ENCODE measurements around the gene MUC15. TPM values are rescaled to one million over a fixed set of nuclear protein-coding genes. Genes with fewer than 3 reads are reported as not detected.

MUC15 gene
- polyA plus RNA-seq, 1 of the 3 experiments (the other 2 are of a cell fraction): not detected

DNA sequence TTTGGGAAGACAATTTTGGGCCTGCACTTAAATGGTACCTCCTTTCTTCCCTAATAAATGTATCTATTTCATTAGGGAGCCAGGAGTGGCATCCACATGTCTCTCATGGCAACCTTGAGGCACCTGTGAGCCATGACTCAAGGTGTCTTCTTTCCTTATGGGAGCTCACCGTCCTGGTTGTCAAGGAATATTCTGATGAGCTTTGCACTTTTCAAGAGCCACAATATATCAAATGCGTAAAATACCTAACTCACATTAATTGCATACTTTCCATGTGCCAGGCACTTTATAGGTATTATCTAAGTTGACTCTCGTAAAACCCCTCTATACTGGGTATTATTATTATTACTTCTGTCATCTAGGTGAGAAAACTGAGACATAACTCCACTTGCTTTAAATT is 32.5 kb downstream of the MUC15 start:
- H3F3A ChIP-seq (replicated peaks; ENCODE audit: insufficient read depth): no peaks in the 10 kb centered on the region
- no peaks in the 10 kb centered on the region for H4K20me1 ChIP-seq (ENCODE audit: insufficient read depth)
- 75% methylated on average over 3 of the region's 3 CpGs for WGBS (ENCODE audit: low lambda C conversion rate)
- H3K79me2 ChIP-seq (ENCODE audit: insufficient read depth): no peaks in the 10 kb centered on the region
- H3K4me2 ChIP-seq: no peak overlapping the region
- H3K36me3 ChIP-seq (replicated peaks in 1 of 2; ENCODE audit: control insufficient read depth in 1 of 2, insufficient read depth in 2 of 2, low read length in 1 of 2): no peaks in the 10 kb centered on the region
- H3K27ac ChIP-seq (ENCODE audit: low read depth in 2 of 2, low read length in 1 of 2): no peak overlapping the region
- no peaks in the 10 kb centered on the region for H3K27me3 ChIP-seq (ENCODE audit: insufficient read depth)
- H2AFZ ChIP-seq (ENCODE audit: low read depth): no peak overlapping the region
- no peak overlapping the region for H3K4me3 ChIP-seq (ENCODE audit: low read depth in 2 of 2, low read length in 1 of 2)
- peaks cover 0 to 5% of the 10 kb centered on the region in 2 experiments; a peak in 2 of 4 replicates for H3K4me1 ChIP-seq (ENCODE audit: control insufficient read depth in 1 of 2, insufficient read depth in 2 of 2, low read depth in 1 of 2, low read length in 1 of 2)
- no peak overlapping the region for H3K9ac ChIP-seq
- H3K9me2 ChIP-seq: no peaks in the 10 kb centered on the region
- no peaks in the 10 kb centered on the region for H3K9me3 ChIP-seq
- no peak for DNase-seq
- ChIA-PET CTCF (interaction anchor here (1.0 to 1.1 kb wide), 3 partner anchors 9 to 68 kb away, joined by 3 read pairs; no protein-coding TSS in a partner anchor), POLR2A (no interaction called here)
- TF ChIP-seq ELF1 (IDR thresholded peaks at IDR 0.05) (no peak), TEAD4 (IDR thresholded peaks at IDR 0.05; ENCODE audit: borderline replicate concordance, insufficient read depth) (no peak), EZH2phosphoT487 (IDR thresholded peaks at IDR 0.05; ENCODE audit: borderline replicate concordance, low read depth) (no peak), TCF12 (IDR thresholded peaks at IDR 0.05) (no peak), CHD2 (IDR thresholded peaks at IDR 0.05; ENCODE audit: low read length, partially characterized antibody) (no peak), SMC3 (IDR thresholded peaks at IDR 0.05; ENCODE audit: low read depth, low read length) (no peak), JUND (IDR thresholded peaks at IDR 0.05) (no peak)
- TF ChIP-seq, protein P1, sequence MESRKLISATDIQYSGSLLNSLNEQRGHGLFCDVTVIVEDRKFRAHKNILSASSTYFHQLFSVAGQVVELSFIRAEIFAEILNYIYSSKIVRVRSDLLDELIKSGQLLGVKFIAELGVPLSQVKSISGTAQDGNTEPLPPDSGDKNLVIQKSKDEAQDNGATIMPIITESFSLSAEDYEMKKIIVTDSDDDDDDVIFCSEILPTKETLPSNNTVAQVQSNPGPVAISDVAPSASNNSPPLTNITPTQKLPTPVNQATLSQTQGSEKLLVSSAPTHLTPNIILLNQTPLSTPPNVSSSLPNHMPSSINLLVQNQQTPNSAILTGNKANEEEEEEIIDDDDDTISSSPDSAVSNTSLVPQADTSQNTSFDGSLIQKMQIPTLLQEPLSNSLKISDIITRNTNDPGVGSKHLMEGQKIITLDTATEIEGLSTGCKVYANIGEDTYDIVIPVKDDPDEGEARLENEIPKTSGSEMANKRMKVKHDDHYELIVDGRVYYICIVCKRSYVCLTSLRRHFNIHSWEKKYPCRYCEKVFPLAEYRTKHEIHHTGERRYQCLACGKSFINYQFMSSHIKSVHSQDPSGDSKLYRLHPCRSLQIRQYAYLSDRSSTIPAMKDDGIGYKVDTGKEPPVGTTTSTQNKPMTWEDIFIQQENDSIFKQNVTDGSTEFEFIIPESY (IDR thresholded peaks at IDR 0.05; ENCODE audit: borderline replicate concordance, low read depth): no peak
- TF ChIP-seq, protein P2, sequence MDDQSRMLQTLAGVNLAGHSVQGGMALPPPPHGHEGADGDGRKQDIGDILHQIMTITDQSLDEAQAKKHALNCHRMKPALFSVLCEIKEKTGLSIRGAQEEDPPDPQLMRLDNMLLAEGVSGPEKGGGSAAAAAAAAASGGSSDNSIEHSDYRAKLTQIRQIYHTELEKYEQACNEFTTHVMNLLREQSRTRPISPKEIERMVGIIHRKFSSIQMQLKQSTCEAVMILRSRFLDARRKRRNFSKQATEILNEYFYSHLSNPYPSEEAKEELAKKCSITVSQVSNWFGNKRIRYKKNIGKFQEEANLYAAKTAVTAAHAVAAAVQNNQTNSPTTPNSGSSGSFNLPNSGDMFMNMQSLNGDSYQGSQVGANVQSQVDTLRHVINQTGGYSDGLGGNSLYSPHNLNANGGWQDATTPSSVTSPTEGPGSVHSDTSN (IDR thresholded peaks at IDR 0.05): no peak
- TF ChIP-seq, protein P3, sequence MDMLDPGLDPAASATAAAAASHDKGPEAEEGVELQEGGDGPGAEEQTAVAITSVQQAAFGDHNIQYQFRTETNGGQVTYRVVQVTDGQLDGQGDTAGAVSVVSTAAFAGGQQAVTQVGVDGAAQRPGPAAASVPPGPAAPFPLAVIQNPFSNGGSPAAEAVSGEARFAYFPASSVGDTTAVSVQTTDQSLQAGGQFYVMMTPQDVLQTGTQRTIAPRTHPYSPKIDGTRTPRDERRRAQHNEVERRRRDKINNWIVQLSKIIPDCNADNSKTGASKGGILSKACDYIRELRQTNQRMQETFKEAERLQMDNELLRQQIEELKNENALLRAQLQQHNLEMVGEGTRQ (IDR thresholded peaks at IDR 0.05; ENCODE audit: borderline replicate concordance, low read depth, low read length): no peak

- no peaks in the 10 kb centered on the region for H3K79me2 ChIP-seq (ENCODE audit: insufficient read depth)
- TF ChIP-seq CHD2 (IDR thresholded peaks at IDR 0.05; ENCODE audit: low read length, partially characterized antibody): no peak
- TF ChIP-seq FOSL2 (IDR thresholded peaks at IDR 0.05; ENCODE audit: borderline replicate concordance, low read depth): no peak
- TF ChIP-seq EP300 (IDR thresholded peaks at IDR 0.05; ENCODE audit: borderline replicate concordance in 1 of 2, low read depth in 1 of 2, low read length in 1 of 2): no peak
- TF ChIP-seq, protein P1 (IDR thresholded peaks at IDR 0.05; ENCODE audit: borderline replicate concordance, low read depth): no peak
- TF ChIP-seq, protein P4, sequence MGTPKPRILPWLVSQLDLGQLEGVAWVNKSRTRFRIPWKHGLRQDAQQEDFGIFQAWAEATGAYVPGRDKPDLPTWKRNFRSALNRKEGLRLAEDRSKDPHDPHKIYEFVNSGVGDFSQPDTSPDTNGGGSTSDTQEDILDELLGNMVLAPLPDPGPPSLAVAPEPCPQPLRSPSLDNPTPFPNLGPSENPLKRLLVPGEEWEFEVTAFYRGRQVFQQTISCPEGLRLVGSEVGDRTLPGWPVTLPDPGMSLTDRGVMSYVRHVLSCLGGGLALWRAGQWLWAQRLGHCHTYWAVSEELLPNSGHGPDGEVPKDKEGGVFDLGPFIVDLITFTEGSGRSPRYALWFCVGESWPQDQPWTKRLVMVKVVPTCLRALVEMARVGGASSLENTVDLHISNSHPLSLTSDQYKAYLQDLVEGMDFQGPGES (IDR thresholded peaks at IDR 0.05; ENCODE audit: low read depth, low read length): no peak
- no peak for TF ChIP-seq REST (IDR thresholded peaks at IDR 0.05; ENCODE audit: low read depth, low read length)
- TF ChIP-seq GABPA (IDR thresholded peaks at IDR 0.05; ENCODE audit: low read depth): no peak
Measured at GRCh38 chr11:26537341-26537740, 34.7 kb downstream of the MUC15 start.

More at GRCh38 chr11:26537341-26537740, 34.7 kb downstream of the MUC15 start:
- Histone ChIP-seq H3K9me2 (no peaks in the 10 kb centered on the region), H3K4me2 (no peak overlapping the region), H4K20me1 (ENCODE audit: insufficient read depth) (no peaks in the 10 kb centered on the region), H3K4me1 (ENCODE audit: control insufficient read depth in 1 of 2, insufficient read depth in 2 of 2, low read depth in 1 of 2, low read length in 1 of 2) (peaks cover 0 to 2% of the 10 kb centered on the region in 2 experiments; a peak in 2 of 4 replicates), H3K4me3 (ENCODE audit: low read depth in 2 of 2, low read length in 1 of 2) (no peak overlapping the region), H3F3A (replicated peaks; ENCODE audit: insufficient read depth) (no peaks in the 10 kb centered on the region), H3K9me3 (no peaks in the 10 kb centered on the region), H2AFZ (ENCODE audit: low read depth) (no peak overlapping the region), H3K9ac (no peak overlapping the region), H3K27me3 (ENCODE audit: insufficient read depth) (no peaks in the 10 kb centered on the region), H3K27ac (ENCODE audit: low read depth in 2 of 2, low read length in 1 of 2) (no peak overlapping the region), H3K36me3 (replicated peaks in 1 of 2; ENCODE audit: control insufficient read depth in 1 of 2, insufficient read depth in 2 of 2, low read length in 1 of 2) (no peaks in the 10 kb centered on the region)
- no peak for DNase-seq
- 78% methylated on average over 4 of the region's 4 CpGs for WGBS (ENCODE audit: low lambda C conversion rate)
- ChIA-PET CTCF (interaction anchor here (1.2 kb wide), 1 partner anchor 14 kb away, joined by 4 read pairs; no protein-coding TSS in a partner anchor), POLR2A (no interaction called here)

All from SK-N-SH (cell line).